ENCODE data around the gene ZFAND4.
A peak's percentile ranks its signal among the peaks of the same experiment; 100 is the strongest.

ZFAND4 gene

DNA sequence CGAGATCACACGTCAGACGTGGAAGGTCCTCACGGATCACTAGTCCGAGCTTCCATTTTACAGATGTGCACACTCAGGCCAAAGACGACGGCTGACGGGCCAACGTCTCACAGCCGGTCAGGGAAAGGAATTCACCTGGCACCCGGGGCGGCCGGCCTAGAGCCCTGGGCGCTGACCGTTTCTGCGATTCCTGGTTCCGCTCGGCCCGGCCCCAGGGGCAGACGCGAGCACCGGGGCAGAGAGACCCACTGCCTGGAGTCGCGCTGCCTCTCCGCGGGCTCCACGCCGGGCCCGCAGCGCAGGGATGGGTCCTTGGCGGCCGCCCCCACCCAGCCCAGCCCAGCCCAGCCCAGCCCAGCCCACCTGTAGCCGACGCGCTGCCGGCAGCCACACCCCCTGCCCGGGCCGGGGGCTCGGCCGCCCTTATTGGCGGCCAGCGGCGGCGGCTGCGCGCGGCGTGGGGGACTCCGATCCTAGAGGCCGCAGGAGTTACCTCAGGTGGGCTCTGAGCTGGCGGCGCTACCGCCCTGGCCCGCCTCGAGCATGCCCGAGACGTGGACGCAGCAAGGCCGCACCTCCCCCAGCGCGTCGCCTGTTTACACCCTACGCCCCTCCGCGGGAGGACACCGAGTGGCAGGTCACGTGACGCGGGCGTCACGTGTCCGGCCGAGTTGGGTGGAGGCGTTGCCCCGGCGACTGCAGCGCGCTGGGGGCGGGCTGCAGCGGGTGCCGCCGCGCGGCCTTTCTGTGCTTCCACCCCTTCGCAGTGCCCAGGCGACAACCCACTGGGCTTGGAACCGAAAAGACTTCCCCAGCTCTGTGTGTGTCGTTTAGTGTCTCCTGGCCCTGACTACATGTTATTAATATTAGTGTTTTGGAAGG is 78.1 kb downstream of the ZFAND4 start:
- Histone ChIP-seq H3K9me3 (no peaks in the 10 kb centered on the region), H3K4me3 (peak overlapping the region; percentile 70 to 89), H3K4me1 (peaks cover 0 to 24% (median 12%) of the 10 kb centered on the region in 4 donors), H3K27me3 (no peaks in the 10 kb centered on the region), H3K36me3 (peaks cover 0 to 6% (median 0%) of the 10 kb centered on the region in 3 donors), H3K27ac (peak overlapping the region; percentile 57 to 80)
- TF ChIP-seq, protein P1, sequence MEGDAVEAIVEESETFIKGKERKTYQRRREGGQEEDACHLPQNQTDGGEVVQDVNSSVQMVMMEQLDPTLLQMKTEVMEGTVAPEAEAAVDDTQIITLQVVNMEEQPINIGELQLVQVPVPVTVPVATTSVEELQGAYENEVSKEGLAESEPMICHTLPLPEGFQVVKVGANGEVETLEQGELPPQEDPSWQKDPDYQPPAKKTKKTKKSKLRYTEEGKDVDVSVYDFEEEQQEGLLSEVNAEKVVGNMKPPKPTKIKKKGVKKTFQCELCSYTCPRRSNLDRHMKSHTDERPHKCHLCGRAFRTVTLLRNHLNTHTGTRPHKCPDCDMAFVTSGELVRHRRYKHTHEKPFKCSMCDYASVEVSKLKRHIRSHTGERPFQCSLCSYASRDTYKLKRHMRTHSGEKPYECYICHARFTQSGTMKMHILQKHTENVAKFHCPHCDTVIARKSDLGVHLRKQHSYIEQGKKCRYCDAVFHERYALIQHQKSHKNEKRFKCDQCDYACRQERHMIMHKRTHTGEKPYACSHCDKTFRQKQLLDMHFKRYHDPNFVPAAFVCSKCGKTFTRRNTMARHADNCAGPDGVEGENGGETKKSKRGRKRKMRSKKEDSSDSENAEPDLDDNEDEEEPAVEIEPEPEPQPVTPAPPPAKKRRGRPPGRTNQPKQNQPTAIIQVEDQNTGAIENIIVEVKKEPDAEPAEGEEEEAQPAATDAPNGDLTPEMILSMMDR (IDR thresholded peaks at IDR 0.05), result peak in 1 of 2 experiments; percentile 40
- DNase-seq, result peak; percentile 92 to 94
- intact Hi-C loops (cut with DNase I; ENCODE audit: low total_unique reads), result loop anchor here (10.0 kb wide), 1 partner anchor 130 kb away; no protein-coding TSS in a partner anchor

DNA sequence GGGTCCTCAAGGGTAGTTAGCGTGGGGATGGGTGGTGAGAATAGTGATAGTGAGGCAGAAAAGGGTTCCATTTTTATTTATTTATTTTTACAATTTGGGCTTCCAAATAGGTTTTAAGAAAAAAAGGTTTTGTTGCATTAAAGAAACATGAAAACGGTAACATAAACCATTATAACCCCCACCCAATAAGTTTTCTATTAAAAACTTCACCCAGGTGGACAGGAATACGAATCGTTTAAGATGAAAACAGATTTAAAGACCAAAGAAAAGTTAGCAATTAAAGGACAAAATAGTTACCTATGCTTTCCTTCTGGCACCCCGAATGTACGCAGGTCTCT is 78.7 kb downstream of the ZFAND4 start:
- Histone ChIP-seq H3K27me3 (no peaks in the 10 kb centered on the region), H3K36me3 (peaks cover 0 to 6% (median 0%) of the 10 kb centered on the region in 3 donors), H3K4me1 (peaks cover 0 to 24% (median 12%) of the 10 kb centered on the region in 4 donors), H3K9me3 (no peaks in the 10 kb centered on the region), H3K27ac (peak overlapping the region; percentile 57 to 80), H3K4me3 (peak overlapping the region; percentile 70 to 89)
- TF ChIP-seq, protein P1 (IDR thresholded peaks at IDR 0.05), result no peak
- no peak for DNase-seq
- intact Hi-C loops (cut with DNase I; ENCODE audit: low total_unique reads), result loop anchor here (10.0 kb wide), 1 partner anchor 129 kb away; no protein-coding TSS in a partner anchor

DNA sequence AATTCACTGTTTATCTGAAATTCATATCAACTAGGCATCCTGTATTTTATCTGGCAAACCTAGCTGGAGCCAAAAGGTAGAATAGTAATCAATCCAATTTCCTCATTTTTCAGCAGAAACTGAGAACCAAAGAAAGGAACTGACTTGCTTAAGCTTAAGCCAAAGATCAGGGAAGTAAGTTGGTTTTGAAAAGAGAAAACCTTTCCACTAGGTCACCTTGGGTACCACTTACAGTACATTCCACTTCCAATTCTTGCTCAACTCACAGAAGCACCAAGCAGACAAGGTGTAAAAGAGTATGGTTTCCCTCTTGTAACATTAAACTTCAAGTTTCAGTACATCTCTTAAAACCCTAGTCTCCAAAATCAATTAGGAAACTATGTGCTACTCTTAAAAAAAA is 79.6 kb downstream of the ZFAND4 start:
- intact Hi-C loops (cut with DNase I; ENCODE audit: low total_unique reads), result loop anchor here (10.0 kb wide), 1 partner anchor 128 kb away; no protein-coding TSS in a partner anchor
- DNase-seq, result no peak

DNA sequence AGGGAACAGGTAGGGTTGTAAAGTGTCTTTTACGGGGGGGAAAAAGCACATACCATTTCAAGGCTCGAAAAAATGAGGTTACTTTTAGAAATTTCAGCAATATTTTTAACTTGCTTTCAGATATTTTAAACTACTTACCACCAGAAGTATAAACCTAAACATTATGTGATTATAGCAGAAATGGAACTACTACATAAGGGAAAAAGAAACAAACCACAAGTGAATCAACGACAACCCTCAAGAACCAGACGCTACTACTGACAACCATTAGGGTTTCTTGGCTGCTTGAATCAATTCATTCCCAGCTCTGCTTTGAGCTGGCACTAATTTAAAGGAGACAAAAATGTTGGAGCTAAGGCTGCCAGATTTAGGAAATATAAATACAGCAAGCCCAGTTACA is 80.1 kb downstream of the ZFAND4 start:
- no peak for DNase-seq
- intact Hi-C loops (cut with DNase I; ENCODE audit: low total_unique reads), result loop anchor here (10.0 kb wide), 1 partner anchor 128 kb away; no protein-coding TSS in a partner anchor
- Histone ChIP-seq H3K4me3 (no peak overlapping the region), H3K9me3 (no peaks in the 10 kb centered on the region), H3K4me1 (peaks cover 0 to 24% (median 12%) of the 10 kb centered on the region in 4 donors), H3K36me3 (peaks cover 0 to 6% (median 0%) of the 10 kb centered on the region in 3 donors), H3K27me3 (no peaks in the 10 kb centered on the region), H3K27ac (no peak overlapping the region)
- TF ChIP-seq, protein P1 (IDR thresholded peaks at IDR 0.05), result no peak

More for the DNA sequence above, 79.6 kb downstream of the ZFAND4 start:
- H3K4me3 ChIP-seq, result peak overlapping the region; percentile 70 to 89
- H3K4me1 ChIP-seq, result peaks cover 0 to 24% (median 12%) of the 10 kb centered on the region in 4 donors
- no peaks in the 10 kb centered on the region for H3K27me3 ChIP-seq
- TF ChIP-seq, protein P1 (IDR thresholded peaks at IDR 0.05), result no peak
- no peak overlapping the region for H3K27ac ChIP-seq
- H3K36me3 ChIP-seq, result peaks cover 0 to 6% (median 0%) of the 10 kb centered on the region in 3 donors
- no peaks in the 10 kb centered on the region for H3K9me3 ChIP-seq

DNA sequence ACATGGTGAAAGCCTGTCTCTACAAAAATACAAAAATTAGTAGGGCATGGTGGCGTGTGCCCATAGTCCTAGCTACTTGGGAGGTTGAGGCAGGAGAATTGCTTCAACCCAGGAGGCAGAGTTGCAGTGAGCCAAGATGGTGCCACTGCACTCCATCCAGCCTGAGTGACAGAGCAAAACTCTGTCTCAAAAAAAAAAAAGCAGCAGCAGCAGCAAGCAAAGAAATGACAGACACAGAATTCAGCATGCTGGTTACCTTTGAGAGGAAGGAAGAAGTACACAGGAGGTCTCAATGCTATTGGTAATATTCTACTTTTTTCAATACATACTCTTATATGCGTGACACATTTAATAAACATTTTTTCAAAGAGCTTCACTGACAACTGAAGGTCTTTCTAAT is 81.3 kb downstream of the ZFAND4 start:
- Histone ChIP-seq H3K27ac (no peak overlapping the region), H3K4me3 (no peak overlapping the region), H3K36me3 (peaks cover 0 to 6% (median 0%) of the 10 kb centered on the region in 3 donors), H3K4me1 (peaks cover 0 to 24% (median 12%) of the 10 kb centered on the region in 4 donors), H3K9me3 (no peaks in the 10 kb centered on the region), H3K27me3 (no peaks in the 10 kb centered on the region)
- DNase-seq, result no peak
- TF ChIP-seq, protein P1 (IDR thresholded peaks at IDR 0.05), result no peak
- intact Hi-C loops (cut with DNase I; ENCODE audit: low total_unique reads), result loop anchor here (10.0 kb wide), 1 partner anchor 126 kb away; no protein-coding TSS in a partner anchor
